Stimulated activated naive B cell treated with anti-CD40 and anti-IgM and Interleukin-4, amounts not matched to agents 10 μg/mL and 1 μg/mL and 100 μg/mL, for 72 hours (primary cell): ENCODE data around the gene MCHR1.
"Not testable (repeated sequence)": the region's sequence is repeated elsewhere in the genome, so short reads cannot be mapped to it uniquely, and the experiment has no call there.

ENCODE experiments used
- ATAC-seq, 2 donors: fragments of 150-1000 bp; cut with Tn5 transposase; replicated peaks; 2 replicates each; pipeline ENCODE4 v1.10.0; 2021; ENCODE audit warnings: moderate library complexity in 1 of 2
- DNase-seq: peaks from one replicate; pipeline ENCODE4 v3.0.0; 2021
- H3K27ac Mint-ChIP-seq: one replicate; pipeline ENCODE4 v1.8.0; 2022; ENCODE audit warnings: mild to moderate bottlenecking, mixed read lengths
- H3K27me3 Mint-ChIP-seq, 2 donors: one replicate each; pipeline ENCODE4 v1.8.0; 2022; ENCODE audit warnings: mixed read lengths in 2 of 2
- H3K36me3 Mint-ChIP-seq, 2 donors: one replicate each; pipeline ENCODE4 v1.8.0; 2022; ENCODE audit warnings: mixed read lengths in 2 of 2, mild to moderate bottlenecking in 1 of 2
- H3K4me1 Mint-ChIP-seq, 2 donors: one replicate each; pipeline ENCODE4 v1.8.0; 2022; ENCODE audit warnings: mixed read lengths in 2 of 2, mild to moderate bottlenecking in 1 of 2
- H3K4me3 Mint-ChIP-seq, 2 donors: one replicate each; pipeline ENCODE4 v1.8.0; 2022; ENCODE audit warnings: mild to moderate bottlenecking in 2 of 2, mixed read lengths in 2 of 2, moderate library complexity in 1 of 2
- H3K9me3 Mint-ChIP-seq, 2 donors: one replicate each; pipeline ENCODE4 v1.8.0; 2022; ENCODE audit warnings: mixed read lengths in 2 of 2, mild to moderate bottlenecking in 1 of 2

MCHR1 gene

GRCh38 chr22:40718250-40719204 lies 39.2 kb downstream of the MCHR1 start:
- no peak for DNase-seq
- peak overlapping the region; percentile 14 for H3K27ac Mint-ChIP-seq

GRCh38 chr22:40719599-40719998 lies 40.3 kb downstream of the MCHR1 start:
- H3K4me1 Mint-ChIP-seq, result peaks cover 5 to 11% of the 10 kb centered on the region in 2 donors
- no peak for DNase-seq
- ATAC-seq, result no peak
- H3K4me3 Mint-ChIP-seq, result no peak overlapping the region
- H3K27me3 Mint-ChIP-seq, result peaks cover 7 to 10% of the 10 kb centered on the region in 2 donors
- no peaks in the 10 kb centered on the region for H3K9me3 Mint-ChIP-seq
- no peaks in the 10 kb centered on the region for H3K36me3 Mint-ChIP-seq
- no peak overlapping the region for H3K27ac Mint-ChIP-seq

More at GRCh38 chr22:40718250-40719204, 39.2 kb downstream of the MCHR1 start:
- no peak for ATAC-seq
- no peaks in the 10 kb centered on the region for H3K9me3 Mint-ChIP-seq
- peaks cover 7 to 10% of the 10 kb centered on the region in 2 donors for H3K27me3 Mint-ChIP-seq
- no peak overlapping the region for H3K4me3 Mint-ChIP-seq
- peaks cover 7 to 16% of the 10 kb centered on the region in 2 donors for H3K4me1 Mint-ChIP-seq
- H3K36me3 Mint-ChIP-seq, result no peaks in the 10 kb centered on the region

DNA sequence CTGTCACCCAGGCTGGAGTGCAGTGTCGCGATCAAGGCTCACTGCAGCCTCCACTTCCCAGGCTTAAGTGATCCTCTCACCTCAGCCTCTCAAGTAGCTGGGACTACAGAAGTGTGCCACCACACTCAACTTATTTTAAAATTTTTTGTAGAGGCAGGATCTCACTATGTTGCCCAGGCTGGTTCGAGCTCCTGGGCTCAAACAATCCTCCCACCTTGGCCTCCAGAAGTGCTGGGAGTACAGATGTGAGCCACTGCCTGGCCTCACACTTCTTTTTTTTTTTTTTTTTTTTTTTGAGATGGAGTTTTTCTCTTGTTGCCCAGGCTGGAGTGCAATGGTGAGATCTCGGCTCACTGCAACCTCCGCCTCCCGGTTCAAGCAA lies 40.9 kb downstream of the MCHR1 start:
- not testable (repeated sequence) for ATAC-seq, H3K4me1 Mint-ChIP-seq, H3K9me3 Mint-ChIP-seq, DNase-seq, H3K27ac Mint-ChIP-seq, H3K4me3 Mint-ChIP-seq, H3K36me3 Mint-ChIP-seq, H3K27me3 Mint-ChIP-seq

DNA sequence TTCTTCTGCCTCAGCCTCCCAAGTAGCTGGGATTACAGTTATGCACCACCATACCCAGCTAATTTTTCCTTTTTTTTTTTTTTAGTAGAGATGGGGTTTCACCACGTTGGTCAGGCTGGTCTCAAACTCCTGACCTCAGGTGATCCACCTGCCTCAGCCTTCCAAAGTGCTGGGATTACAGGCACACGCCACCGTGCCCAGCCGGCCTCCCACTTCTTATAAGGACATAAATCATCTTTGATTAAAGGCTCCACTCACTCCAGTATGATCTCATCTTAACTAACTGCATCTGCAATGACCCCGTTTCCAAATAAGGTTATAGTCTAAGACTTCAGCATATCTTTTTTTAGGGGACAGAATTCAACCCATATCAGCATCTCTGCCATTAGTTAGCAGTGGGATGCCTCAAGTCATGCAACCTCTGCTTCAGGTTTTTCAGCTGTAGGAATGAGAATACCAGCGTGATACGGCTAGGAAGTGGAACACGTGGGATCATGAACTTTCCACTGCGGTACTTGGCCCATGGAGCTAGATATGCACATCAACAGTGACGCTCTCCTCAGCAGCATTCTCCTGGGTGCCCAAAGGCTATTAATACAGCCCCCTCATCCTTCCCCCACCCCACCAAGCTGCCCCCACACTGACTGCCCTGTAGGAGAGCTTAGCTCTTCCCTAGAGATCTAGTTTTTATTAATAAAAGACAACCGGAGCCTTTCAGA lies 41.4 kb downstream of the MCHR1 start:
- H3K36me3 Mint-ChIP-seq, result peaks cover 0 to 2% of the 10 kb centered on the region in 2 donors
- no peak for ATAC-seq
- H3K27ac Mint-ChIP-seq, result no peak overlapping the region
- no peak for DNase-seq
- no peak overlapping the region for H3K4me3 Mint-ChIP-seq
- no peaks in the 10 kb centered on the region for H3K9me3 Mint-ChIP-seq
- peaks cover 0 to 4% of the 10 kb centered on the region in 2 donors for H3K27me3 Mint-ChIP-seq
- H3K4me1 Mint-ChIP-seq, result peaks cover 3 to 5% of the 10 kb centered on the region in 2 donors

DNA sequence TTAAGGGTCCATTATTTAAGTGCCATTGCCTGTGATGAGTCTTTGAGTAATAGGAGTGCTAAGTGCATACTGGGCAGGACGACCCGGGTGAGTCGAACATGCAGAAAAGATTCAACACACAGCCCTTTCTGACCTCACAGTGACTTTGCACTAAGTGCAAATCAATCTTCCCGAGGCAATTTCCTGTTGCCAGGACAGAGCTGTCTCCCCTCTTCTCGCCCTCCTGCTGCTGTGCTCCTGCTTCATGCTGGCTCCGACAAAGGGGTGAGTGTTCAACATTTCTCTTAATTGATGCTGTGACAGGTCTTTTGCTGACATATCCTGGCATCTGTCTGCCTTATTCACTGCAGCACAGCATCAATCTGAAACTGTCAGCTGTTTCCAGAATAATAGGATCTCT lies 42.0 kb downstream of the MCHR1 start:
- Mint-ChIP-seq H3K4me3 (no peak overlapping the region), H3K4me1 (peaks cover 3 to 5% of the 10 kb centered on the region in 2 donors), H3K9me3 (no peaks in the 10 kb centered on the region), H3K27ac (no peak overlapping the region), H3K27me3 (peaks cover 0 to 4% of the 10 kb centered on the region in 2 donors), H3K36me3 (peaks cover 0 to 2% of the 10 kb centered on the region in 2 donors)
- no peak for DNase-seq
- ATAC-seq, result no peak

DNA sequence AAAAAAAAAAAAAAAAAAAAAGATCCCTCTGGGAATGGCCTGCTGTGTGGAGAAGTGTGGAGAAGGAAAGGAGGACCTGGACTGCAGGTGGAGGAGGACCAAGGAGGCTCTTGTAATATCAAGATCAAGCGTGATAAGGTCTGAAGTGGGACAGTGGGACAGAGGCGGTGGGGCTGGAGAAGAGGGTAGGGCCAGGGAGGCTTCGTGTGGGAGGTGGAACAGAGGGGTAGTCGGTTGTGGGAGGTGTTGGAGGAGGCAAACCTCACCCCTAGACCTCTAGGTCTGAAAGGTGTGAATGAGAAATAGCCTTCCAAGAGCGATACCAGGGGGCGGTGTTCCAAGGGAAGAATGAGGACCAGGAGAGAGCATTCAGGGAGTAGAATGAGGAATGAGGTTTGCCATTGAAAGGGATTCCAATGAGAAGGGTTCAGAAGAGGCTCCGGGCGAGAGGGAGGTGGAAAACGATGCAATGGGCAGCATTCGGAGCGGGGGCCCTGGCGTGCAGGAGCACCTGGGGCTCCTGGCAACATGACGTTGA lies 44.2 kb downstream of the MCHR1 start:
- Mint-ChIP-seq H3K4me1 (peaks cover 6 to 17% of the 10 kb centered on the region in 2 donors), H3K9me3 (no peaks in the 10 kb centered on the region), H3K27me3 (peaks cover 0 to 4% of the 10 kb centered on the region in 2 donors), H3K4me3 (no peak overlapping the region), H3K36me3 (peaks cover 0 to 2% of the 10 kb centered on the region in 2 donors), H3K27ac (no peak overlapping the region)
- ATAC-seq, result no peak
- DNase-seq, result no peak

- peaks cover 0 to 4% of the 10 kb centered on the region in 2 donors for H3K27me3 Mint-ChIP-seq
- ATAC-seq (peak; percentile 78 to 81), DNase-seq (no peak)
- peaks cover 0 to 2% of the 10 kb centered on the region in 2 donors for H3K36me3 Mint-ChIP-seq
- no peaks in the 10 kb centered on the region for H3K9me3 Mint-ChIP-seq
- peak overlapping the region in 1 of 2 donors; percentile 43 for H3K4me3 Mint-ChIP-seq
- peaks cover 12 to 22% of the 10 kb centered on the region in 2 donors for H3K4me1 Mint-ChIP-seq
- no peak overlapping the region for H3K27ac Mint-ChIP-seq
Observed at GRCh38 chr22:40726514-40726913, 47.2 kb downstream of the MCHR1 start.

- peaks cover 0 to 2% of the 10 kb centered on the region in 2 donors for H3K36me3 Mint-ChIP-seq
- peaks cover 13 to 22% of the 10 kb centered on the region in 2 donors for H3K4me1 Mint-ChIP-seq
- H3K27ac Mint-ChIP-seq, result peak overlapping the region; percentile 20
- peak overlapping the region in 1 of 2 donors; percentile 10 for H3K4me3 Mint-ChIP-seq
- H3K27me3 Mint-ChIP-seq, result peaks cover 0 to 4% of the 10 kb centered on the region in 2 donors
- DNase-seq (no peak), ATAC-seq (no peak)
- no peaks in the 10 kb centered on the region for H3K9me3 Mint-ChIP-seq
Observed at GRCh38 chr22:40727070-40727963, 48.0 kb downstream of the MCHR1 start.

GRCh38 chr22:40727964-40728615 lies 48.8 kb downstream of the MCHR1 start:
- peaks cover 0 to 4% of the 10 kb centered on the region in 2 donors for H3K27me3 Mint-ChIP-seq

DNA sequence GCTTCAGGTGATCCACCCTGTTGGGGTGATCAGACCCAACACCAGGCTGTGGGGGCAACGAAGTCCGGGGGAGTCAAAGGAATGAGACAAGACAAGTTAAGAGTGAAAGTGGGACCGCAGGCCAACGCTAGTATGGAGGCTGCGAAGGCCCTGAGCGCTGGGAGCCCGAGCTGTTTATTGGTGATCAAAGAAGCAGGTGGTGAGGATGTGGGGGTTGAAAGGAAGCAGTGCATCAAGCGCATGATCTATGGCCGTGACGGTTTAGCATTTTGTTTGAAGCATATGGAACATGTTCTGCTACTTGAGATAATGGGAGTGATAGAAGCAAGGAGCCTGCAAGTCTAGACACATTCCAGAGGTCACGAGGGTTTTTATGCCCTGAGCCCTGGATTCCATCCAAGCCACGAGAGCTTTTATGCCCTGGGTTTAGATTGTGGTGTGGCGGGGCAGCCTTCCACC lies 49.5 kb downstream of the MCHR1 start:
- Mint-ChIP-seq H3K27ac (peak overlapping the region; percentile 93), H3K27me3 (no peaks in the 10 kb centered on the region), H3K4me1 (peaks cover 17 to 30% of the 10 kb centered on the region in 2 donors), H3K36me3 (peaks cover 0 to 2% of the 10 kb centered on the region in 2 donors), H3K4me3 (peak overlapping the region; percentile 42 to 70), H3K9me3 (no peaks in the 10 kb centered on the region)
- peak; percentile 26 to 45 for ATAC-seq
- peak; percentile 8 for DNase-seq

More at GRCh38 chr22:40727964-40728615, 48.8 kb downstream of the MCHR1 start:
- Mint-ChIP-seq H3K4me3 (peak overlapping the region; percentile 42 to 70), H3K36me3 (peaks cover 0 to 2% of the 10 kb centered on the region in 2 donors), H3K4me1 (peaks cover 17 to 30% of the 10 kb centered on the region in 2 donors), H3K27ac (peak overlapping the region; percentile 93), H3K9me3 (no peaks in the 10 kb centered on the region)
- ATAC-seq (no peak), DNase-seq (no peak)

DNA sequence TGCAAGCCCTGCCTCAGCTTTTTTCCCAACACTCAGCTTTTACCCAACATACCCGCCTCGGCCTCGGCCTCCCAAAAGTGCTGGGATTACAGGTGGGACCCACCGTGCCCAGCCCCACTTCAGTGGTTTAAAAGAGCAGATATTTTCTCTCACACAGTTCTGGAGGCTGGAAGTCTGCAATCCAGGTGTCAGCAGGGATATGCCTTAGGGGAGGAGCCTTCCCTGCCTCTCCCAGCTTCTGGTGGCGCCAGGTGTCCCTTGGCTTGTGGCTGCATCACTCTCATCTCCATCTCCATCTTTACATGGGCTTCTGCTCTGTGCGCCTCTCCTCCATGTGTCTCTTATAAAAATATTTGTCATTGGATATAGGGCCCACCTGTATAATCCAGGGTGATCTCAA lies 50.0 kb downstream of the MCHR1 start:
- H3K36me3 Mint-ChIP-seq, result peaks cover 0 to 2% of the 10 kb centered on the region in 2 donors
- peaks cover 17 to 30% of the 10 kb centered on the region in 2 donors for H3K4me1 Mint-ChIP-seq
- DNase-seq, result no peak
- no peak overlapping the region for H3K4me3 Mint-ChIP-seq
- no peaks in the 10 kb centered on the region for H3K27me3 Mint-ChIP-seq
- ATAC-seq, result no peak
- H3K27ac Mint-ChIP-seq, result peak overlapping the region; percentile 20
- no peaks in the 10 kb centered on the region for H3K9me3 Mint-ChIP-seq
